MM.1S (cell line): ENCODE measurements around the gene LGR4.

ENCODE experiments used
- CTCF ChIP-seq: fragments of 300-600 bp; sonication (generic); IDR thresholded peaks from 2 replicates; pipeline ENCODE4 v1.5.1; 2016; ENCODE audit warnings: antibody characterized with exemption, low read length, mixed read lengths
- EZH2 ChIP-seq: fragments of 300-600 bp; sonication (generic); optimal IDR thresholded peaks from 2 replicates; pipeline ENCODE3; 2017; ENCODE audit warnings: low read depth, mild to moderate bottlenecking, antibody characterized with exemption, low read length, mixed read lengths
- EZH2phosphoT487 ChIP-seq: fragments of 300-600 bp; sonication (generic); IDR thresholded peaks from 2 replicates; pipeline ENCODE4 v1.6.1; 2018; ENCODE audit warnings: antibody characterized with exemption, low read length

- TF ChIP-seq CTCF = no peak
- no peak for TF ChIP-seq EZH2
- no peak for TF ChIP-seq EZH2phosphoT487
These were observed 27.0 kb downstream of the LGR4 start for GRCh38 chr11:27445625-27446024.
